GM19240 (cell line): ENCODE measurements around the gene PCBD2.
"Not testable (repeated sequence)": the region's sequence is repeated elsewhere in the genome, so short reads cannot be mapped to it uniquely, and the experiment has no call there.

ENCODE experiments used
- DNase-seq: peaks from one replicate; pipeline ENCODE4 v3.0.0; 2011; ENCODE audit warnings: low spot score; ENCODE audit not compliant: insufficient read length

PCBD2 gene

DNA sequence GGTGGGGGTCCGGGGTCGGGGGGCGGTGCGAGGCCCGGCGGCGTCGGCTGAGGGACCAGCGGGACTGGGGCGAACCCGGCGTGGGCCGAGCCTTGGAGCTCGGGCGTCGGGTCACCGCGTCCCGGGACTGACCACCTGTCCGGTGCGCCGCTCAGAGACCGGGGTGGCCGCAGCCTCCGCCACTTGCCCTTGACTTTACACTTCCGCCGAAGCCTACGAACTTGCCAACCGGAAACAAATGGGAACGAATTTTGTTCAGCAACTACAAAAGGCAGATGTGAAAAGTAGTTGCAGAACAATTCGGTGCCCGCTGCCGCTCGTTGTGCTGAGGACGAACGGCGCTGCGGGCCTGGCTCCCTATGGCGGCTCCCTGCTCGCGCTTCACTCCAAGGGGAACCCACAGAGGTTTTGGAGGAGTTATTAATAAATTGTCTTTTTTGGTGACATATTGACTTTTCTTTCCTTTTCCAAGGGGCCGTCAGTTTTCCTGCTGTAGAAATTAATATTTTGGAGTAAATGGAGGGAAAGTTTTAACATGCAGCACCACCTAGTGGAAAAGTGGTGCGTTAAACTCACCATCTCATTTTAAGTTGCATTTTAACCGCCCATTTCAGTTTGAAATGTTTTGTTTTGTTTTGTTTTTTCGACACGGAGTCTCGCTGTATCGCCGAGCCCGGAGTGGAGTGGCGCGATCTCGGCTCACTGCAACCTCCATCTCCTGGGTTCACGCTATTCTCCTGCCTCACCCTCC, 490 bp downstream of the PCBD2 start:
- no peak for DNase-seq

- DNase-seq = no peak
Observed at GRCh38 chr5:134906811-134907210, 1.9 kb downstream of the PCBD2 start.

GRCh38 chr5:134910752-134911151, 5.8 kb downstream of the PCBD2 start:
- DNase-seq = not testable (repeated sequence)

DNA sequence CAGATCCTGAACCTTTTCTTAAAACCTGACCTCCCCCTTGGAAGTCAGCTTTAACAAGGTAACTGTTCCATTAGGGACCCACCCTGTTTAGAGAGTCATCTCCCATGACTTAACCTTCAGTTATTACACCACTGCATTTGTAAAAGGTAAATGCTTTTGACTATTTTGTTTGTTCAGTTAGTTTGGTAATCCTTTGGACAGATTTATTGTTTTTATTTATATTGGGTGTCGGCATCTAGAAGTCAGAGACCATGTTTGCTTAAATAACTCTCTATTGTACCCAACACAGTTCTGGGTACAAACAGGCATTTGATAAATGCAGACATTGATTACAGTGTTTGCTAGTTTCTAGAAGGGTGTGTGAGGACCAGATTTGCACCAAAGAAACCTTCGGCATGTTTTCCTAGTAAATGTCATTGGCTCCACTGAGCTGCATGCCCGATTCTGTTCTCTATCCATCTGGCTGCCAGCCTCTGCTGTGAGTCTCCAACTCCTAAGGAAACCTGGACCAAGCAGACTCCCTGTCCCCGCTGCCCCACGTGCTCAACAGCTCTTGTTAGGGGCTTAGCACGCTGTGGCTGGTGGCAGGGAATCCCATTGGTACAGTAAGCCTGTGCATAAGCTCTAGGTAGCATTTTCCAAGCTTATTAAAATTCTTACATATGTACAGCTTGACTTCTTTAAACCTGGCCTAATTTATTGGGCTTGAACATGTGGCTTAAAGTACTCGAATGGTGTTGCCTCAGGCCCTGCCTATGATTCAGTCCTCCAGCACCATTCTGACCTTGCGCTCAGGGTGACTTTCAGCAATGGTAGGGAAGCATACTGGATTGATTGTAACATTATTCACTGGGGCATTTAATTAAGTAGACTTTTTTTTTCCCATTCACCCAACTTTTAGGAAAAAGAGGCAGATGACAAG, 6.6 kb downstream of the PCBD2 start:
- no peak for DNase-seq

DNA sequence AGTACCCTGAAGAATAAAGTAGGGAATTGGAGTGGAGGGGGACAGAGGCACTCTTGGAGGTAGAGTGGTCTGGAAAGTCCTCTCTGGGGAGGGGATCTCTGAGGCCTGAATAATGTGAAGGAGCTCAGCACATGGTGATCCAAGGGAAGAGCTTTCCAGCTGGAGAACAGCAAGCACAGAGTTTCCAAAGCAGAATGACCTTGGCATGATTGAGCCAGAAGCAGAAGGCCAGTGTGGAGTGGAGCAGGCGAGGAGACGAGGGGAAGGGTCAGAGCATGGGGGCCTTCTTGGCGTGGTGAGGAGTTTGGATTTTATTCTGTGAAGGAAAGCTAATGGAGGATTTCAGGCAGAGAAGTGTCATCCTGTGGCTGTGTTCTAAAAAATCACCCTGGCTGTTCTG, 8.3 kb downstream of the PCBD2 start:
- no peak for DNase-seq

DNA sequence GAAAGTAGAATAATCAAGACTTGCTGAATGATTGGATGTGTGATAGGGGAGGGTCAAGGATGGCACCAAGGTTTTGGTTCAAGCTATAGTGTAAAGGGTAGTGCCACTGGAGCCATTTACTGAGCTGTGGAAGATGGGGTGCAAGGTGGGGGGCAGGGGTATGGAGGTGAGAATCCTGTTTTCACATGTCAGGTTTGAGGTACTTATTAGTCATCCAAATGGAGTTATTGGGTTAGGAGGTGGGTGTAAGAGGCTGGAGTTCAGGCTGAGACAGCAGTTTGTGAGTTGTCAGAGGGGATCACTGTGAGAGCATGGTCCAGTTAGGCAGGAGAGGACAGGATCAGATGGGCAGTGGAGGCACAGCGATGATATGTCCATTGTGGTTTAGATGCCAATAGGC, 8.9 kb downstream of the PCBD2 start:
- DNase-seq = no peak

- DNase-seq = no peak
Observed at GRCh38 chr5:134917070-134917815, 12.3 kb downstream of the PCBD2 start.

DNA sequence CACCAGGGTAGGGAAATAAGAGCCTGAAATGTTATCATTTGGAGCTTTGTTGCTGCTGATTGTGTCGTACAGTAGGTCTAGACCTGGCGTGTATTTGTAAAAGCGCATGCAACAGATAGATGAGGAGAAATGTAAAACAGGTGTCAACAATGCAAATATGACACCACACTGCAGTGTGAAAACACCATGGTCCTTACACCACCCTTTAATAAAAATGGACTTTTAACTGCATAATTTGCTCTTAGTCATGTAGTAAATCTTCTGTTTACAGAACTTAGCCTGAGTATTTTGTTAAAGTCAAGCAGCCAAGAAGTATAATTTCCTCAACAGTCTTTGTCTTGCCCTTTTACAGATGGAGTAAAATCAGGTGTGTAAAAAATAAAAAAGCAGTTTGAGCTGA, 13.9 kb downstream of the PCBD2 start:
- no peak for DNase-seq

DNA sequence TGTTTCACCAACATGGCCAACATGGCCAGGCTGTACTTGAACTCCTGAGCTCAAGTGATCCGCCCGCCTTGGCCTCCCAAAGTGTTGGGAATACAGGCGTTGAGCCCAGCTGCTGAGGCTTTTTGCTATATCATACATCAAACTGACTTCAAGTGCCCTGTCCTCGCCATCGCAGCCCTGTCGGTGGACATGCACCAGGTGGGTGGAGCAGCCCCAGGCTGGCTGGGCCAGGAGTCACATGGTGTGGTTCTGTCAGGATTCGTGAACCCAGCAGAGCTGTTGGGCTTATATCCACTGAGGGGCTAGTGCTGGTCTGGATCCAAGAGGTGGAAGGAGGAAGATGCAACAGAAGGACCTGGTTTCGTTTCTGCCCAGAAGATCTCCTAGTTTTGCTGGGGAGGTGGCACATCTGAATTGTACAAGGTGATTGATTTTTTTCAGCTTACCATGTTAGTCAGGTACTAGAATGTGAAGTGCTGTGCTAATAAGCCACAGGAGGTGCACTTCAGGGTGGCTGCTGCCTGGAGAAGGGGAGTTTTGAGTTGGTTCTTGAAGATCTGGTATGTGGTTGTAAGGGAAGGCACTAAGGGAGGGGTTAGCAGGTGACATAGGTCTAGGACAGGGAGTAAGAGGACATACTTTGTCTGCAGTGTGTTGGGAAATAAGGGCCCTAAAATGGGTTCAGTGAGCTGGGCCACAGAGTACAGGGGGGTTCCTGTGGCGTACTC, 16.1 kb downstream of the PCBD2 start:
- no peak for DNase-seq

GRCh38 chr5:134932508-134932907, 27.6 kb downstream of the PCBD2 start:
- no peak for DNase-seq

DNA sequence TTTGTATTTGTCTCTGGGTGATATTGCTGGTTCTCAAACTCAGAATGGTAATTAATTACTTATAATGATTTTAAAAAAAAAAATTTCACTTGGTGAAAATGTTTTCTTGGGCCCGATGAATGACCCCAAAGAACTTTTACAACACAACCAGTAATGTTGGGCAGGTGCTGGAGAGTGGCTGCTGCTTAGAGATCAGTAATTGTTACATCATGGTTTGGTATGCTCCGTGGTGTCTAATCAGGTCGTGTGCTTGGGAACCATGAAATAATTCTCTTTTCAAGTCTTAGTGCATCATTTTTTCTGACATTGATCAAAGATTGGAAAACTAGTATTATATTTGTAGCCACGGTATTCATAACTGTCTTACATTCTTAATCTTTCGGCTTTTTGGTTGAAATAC, 29.3 kb downstream of the PCBD2 start:
- no peak for DNase-seq

DNA sequence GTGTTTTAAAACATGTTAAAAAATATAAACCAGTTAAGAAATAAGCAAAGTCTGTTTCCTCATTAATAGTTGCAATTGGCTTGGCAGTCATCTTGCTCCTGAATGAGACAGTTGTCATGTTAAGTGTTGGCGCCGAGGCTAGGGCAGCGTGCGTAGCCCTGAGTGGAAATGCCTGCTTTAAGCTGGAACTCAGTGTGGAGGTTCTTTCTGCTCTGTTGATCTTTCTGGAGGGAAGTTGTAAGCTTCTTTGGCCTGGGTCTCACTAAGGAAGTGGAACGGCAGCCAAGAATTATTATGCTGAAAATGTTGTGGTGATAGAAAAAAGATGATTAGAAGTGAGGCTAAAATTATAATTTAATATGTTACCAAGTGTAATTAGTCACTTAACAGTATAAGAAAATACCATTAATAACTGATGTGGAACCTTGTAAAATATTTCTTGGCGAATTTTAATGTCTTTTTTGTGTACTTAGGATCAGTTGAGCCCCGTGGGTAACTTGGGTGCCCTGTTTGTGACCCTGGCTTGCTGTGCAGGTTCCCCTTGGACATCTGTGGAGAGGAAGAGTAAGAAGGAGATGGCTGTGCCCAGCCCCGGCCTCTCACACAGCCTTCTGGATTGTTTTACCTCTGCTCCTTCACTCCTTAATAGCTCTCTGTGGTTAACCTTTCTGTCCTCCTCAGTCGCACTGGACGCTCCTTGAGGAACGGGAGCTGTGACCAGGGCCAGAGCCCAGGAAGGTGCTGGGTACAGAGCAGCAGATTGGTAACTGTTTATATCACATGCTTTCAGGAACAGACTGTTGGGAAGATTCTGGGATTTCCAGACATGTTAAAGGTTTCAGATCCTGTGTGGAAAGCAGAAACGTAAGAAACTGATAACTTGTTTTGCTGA, 31.0 kb downstream of the PCBD2 start:
- no peak for DNase-seq

DNA sequence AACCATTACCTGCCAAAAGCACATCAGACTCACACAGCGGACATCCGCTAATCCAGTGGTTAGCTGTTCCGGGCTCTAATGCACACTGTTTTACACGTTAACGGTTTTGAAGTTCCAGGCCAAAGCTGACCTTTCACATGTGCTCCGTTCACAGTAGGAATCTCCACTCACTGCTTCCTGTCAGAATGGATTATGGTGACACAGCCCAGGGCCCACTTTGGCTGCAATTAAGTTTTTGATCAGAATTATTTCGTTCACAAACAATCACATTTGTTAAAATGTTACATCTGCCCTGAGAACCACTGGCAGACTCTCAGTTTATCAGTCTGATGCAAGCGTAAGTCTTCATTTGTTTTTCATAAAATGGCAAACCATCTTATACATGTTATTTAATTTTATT, 32.6 kb downstream of the PCBD2 start:
- DNase-seq = no peak

DNA sequence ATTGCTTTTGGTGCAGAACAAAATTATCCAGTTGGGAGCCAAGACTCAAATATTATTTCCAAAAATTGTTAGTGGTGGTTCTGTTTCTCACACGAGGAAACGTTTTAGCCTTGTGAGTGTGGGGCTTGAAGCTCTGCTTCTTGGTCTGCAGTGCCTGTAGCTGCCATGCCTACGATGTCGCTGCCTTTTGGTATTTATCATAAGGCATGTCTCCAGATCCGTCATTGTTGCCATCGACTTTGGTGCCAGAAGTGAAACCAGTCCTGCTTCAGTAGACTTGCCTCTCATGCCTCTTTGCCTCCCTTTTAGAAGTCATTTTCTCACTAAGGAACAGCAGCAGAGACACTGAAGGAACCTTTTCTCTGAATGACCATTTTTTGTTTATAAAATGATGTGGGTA, 33.1 kb downstream of the PCBD2 start:
- DNase-seq = no peak

DNA sequence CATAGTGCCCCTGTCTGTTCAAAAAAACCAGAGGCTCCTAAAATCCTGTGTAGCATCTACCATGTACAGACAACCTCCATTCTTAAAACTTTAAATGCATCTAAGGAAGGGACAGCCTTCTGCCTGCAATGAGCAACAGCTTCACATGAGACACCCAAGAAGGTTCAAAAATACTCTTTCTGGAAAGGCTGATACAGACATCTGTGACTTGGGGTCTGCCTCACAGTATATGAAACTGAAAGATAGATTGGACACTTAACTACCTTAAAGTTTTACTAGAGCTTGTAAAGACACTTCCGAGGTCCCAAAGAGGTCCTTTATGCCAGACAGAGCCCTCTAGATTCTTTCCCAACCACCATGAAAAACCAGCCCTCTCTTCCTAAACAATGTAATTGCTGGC, 34.6 kb downstream of the PCBD2 start:
- no peak for DNase-seq

- DNase-seq = no peak
Observed at GRCh38 chr5:134943547-134943946, 38.6 kb downstream of the PCBD2 start.

GRCh38 chr5:134944630-134945029, 39.7 kb downstream of the PCBD2 start:
- no peak for DNase-seq

DNA sequence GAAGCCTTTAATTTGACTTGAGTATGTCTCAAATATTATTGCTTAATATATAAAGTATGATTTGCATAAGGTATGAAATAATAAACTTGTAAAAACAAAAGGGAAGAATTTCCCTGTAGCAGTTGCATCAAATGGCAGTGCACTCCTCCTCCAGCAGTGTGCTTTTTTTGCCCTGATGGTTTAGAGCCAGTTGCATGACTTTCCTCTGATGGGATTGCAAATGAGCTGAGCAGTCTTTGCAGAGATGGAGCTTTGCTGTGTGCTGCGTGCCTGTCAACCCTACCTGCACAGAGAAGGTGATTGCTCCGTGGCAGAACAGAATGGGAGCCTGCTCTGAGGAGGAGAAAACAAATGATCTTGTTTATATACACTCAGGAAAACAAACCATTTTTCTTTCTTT, 40.1 kb downstream of the PCBD2 start:
- DNase-seq = no peak

DNA sequence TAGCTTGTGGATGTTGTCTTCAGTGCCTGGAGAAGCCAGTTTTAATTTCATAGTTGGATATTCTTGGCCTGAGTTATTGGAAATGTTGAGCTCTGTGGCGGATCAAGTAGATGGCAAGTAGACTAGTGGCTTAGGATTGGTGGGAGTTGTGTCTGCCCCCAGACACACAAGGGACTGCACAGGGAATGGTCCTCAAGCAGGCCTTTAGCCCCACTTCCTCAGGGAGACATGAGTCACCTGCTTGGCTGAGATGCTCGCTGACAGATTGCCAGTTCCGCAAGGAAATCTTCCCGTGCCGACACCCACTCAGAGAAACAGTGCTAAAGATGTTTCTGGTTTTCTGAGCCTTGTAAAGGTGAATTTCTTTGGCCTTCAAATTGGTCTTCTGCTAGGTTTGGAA, 44.0 kb downstream of the PCBD2 start:
- no peak for DNase-seq

GRCh38 chr5:134949316-134949715, 44.4 kb downstream of the PCBD2 start:
- no peak for DNase-seq
